ENCODE measurements around the gene CAPN13. TPM values are rescaled to one million over a fixed set of nuclear protein-coding genes. Genes with fewer than 3 reads are reported as not detected.

CAPN13 gene
- total RNA-seq, 4 donors from 2014 or later, result not detected

DNA sequence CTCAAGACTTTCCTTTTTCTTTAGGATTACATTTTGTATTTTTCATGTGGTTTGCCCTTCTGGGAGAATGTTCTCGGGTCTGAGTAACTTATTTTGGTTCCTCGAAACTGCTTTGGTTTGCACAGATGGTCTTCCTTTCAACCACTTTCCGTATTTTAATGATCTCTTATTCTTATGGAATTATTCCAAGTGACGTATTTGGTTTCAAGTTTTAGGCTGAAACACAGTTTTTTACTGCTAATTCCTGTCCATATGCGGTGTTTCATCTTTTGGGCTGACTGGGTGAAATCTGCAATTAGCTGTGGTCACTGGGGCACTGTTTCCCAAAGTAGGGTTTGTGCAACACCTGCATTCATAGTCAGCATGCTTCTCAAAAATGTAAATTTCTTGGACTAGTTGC is 122.7 kb downstream of the CAPN13 start:
- TF ChIP-seq, protein P1, sequence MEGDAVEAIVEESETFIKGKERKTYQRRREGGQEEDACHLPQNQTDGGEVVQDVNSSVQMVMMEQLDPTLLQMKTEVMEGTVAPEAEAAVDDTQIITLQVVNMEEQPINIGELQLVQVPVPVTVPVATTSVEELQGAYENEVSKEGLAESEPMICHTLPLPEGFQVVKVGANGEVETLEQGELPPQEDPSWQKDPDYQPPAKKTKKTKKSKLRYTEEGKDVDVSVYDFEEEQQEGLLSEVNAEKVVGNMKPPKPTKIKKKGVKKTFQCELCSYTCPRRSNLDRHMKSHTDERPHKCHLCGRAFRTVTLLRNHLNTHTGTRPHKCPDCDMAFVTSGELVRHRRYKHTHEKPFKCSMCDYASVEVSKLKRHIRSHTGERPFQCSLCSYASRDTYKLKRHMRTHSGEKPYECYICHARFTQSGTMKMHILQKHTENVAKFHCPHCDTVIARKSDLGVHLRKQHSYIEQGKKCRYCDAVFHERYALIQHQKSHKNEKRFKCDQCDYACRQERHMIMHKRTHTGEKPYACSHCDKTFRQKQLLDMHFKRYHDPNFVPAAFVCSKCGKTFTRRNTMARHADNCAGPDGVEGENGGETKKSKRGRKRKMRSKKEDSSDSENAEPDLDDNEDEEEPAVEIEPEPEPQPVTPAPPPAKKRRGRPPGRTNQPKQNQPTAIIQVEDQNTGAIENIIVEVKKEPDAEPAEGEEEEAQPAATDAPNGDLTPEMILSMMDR (IDR thresholded peaks at IDR 0.05; ENCODE audit: low read depth), result no peak

DNA sequence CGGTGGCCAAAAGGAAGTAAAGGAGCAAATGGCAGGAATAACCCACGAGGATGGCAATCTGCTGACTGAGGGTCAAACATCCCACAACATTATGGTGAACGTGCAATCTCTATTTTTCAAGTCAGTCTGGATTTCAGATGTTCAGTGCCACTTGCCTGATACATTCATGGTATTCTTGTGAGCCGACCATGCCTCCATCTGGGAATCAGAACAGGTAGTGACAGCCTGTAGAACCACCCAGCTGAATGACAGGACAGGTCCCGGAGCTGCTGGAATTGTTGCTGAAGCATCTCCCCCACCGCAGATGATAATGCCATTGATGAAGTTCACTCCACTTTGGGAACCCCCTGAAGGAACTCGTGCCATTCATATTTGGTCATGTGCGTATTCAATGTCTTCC is 123.2 kb downstream of the CAPN13 start:
- TF ChIP-seq, protein P1 (IDR thresholded peaks at IDR 0.05; ENCODE audit: low read depth), result no peak

DNA sequence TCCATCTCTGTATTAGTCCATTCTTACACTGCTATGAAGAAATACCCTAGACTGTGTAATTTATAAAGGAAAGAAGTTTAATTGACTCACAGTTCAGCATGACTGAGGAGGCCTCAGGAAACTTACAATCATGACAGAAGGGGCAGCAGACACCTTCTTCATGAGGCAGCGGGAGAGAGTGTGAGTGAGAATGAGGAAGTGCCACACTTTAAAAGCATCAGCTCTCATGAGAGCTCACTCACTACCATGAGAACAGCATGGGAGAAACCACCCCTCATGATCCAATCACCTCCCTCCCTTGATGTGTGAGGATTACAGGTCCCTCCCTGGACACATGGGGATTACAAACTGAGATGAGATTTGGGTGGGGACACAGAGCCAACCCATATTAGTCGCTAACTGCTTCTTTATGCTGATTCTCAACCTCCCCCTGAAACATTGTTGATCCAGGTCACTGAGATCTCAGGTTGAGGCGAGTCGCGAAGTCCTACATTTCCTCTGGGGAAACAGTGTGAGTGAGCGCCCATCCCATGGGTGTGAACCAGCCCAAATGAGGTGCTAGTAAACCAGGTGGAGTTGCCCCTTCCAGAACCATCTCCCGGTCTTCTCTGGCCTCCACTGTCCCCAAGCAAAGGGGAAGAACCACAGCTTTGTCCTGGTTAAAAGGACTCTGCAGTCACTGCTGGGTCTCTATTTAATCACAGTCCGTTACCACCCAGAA is 123.8 kb downstream of the CAPN13 start:
- TF ChIP-seq, protein P1 (IDR thresholded peaks at IDR 0.05; ENCODE audit: low read depth), result no peak

DNA sequence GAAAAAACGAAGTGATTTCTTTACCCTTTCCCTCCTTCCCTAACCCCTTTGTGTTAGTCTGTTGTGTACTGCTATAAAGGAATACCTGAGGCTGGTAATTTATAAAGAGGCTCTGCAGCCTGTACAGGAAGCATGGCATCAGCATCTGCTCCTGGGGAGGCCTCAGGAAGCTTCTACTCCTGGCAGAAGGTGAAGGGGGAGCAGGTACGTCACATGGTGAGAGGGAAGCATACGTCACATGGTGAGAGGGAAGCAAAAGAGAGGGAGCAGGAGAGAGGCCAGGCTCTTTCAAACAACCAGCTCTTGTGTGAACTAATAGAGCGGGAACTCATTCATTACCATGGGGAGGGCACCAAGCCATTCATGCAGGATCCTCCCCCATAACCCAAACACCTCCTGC is 126.2 kb downstream of the CAPN13 start:
- TF ChIP-seq, protein P1 (IDR thresholded peaks at IDR 0.05; ENCODE audit: low read depth), result no peak

DNA sequence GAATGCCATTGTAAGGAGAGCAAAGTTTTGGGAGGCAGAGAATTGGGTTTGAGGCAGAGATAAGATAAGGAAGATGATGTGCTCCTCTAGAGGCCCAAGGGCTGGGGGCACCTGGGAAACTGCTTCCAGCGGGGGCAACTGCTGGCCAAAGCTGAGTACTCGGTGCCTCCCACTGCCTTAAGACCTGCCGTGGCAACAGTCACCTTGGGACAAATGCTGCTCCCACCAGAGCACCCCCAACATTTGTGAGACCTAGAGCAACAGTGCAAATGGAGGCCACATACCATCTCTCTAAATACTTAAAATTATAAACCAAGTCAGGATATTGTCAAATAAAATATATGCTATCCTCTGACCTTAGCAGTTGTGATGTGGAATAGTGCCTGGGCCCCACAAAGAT is 127.1 kb downstream of the CAPN13 start:
- TF ChIP-seq, protein P1 (IDR thresholded peaks at IDR 0.05; ENCODE audit: low read depth), result no peak

DNA sequence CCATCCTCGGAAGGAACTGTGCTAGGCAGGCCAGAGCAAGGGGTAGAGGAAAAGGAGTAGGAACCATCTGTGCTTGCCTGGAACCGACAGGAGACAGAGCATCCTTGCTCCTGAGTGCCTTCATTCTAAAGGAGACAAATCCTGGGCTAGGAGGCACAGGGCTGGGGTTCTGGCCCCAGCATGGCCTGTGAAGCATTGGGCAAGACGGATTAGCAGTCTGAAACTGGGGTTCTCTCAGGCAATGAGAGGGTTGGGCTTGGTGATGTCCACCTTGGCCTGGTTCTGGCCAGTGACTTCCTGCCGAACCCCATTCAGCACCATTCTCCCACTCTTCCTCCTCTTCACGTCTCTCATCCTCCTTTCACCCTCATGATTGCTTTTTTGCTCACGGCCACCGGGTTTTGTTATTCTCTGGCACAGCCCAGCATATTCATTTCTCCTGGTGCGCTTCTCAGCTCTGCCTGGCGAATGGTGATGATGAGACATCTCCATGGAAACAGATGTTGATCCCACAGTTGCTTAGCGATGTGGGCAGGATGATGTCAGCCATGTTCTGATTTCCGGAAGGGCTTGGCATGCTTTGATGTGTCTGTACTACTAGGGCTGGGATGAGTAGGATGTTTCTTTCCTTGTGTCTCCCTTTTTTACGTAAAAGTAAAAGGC is 127.7 kb downstream of the CAPN13 start:
- TF ChIP-seq, protein P1 (IDR thresholded peaks at IDR 0.05; ENCODE audit: low read depth), result no peak

DNA sequence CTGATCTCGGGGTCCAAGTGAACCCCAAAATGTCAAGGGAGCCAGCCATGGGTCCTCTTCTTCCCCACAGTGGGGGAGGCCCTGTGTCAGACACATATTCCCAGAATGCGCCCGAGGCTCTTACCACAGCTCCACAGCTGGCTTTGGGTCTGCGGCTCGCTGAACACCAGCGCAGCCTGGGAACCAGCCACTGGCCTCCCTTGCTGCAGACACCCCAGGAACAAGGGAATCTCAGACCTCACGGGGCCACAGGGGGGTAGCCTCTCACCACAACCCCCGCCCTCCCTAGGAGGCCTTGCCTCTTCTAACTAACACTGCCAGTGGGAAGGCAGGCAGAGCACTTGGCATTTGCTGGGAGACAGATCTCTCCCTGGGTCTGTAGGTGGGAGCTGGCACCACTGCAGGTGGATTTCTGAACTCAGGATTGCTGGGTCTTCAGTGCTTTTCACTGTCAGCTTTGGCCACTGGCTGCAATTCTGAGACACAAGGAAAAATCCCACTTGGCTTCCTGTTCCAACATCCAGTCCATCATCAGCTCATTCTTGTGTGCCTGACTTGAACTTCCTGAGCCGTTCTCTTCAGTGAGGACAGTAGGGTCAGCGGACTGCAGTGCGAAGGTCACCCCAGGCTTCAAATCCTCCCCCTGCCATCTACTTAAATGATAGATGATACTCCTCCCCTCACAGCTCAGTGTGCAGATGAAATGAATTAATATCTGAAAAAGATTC is 128.7 kb downstream of the CAPN13 start:
- TF ChIP-seq, protein P1 (IDR thresholded peaks at IDR 0.05; ENCODE audit: low read depth), result no peak

Data from subcutaneous adipose tissue (tissue), 4 donors.